Measurements from ENCODE around the gene KEAP1.

KEAP1 gene

DNA sequence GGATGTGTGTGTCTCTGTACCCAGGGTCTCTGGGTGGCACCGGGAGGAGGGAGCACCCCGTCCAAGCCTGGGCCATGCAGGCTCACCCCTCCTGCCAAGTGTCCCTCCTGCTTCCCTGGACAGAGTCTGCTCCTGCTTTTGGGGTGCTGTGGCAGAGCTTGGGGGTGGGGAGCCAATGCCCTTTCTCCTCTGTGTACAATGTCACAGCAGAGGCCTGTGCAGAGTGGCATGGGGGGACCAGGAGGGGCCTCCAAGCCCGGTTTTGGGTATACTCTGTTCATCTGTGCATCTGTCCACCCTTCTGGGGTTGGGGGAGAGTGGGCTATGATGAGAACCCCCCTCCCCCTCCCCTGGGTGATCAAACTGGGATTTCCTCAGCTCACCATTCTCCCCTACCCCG, 49.3 kb downstream of the KEAP1 start:
- Histone ChIP-seq H3K27ac (replicated peaks) (no peak overlapping the region), H3K27me3 (ENCODE audit: insufficient read depth, poor library complexity, severe bottlenecking) (peaks cover 11% of the 10 kb centered on the region), H3K4me3 (replicated peaks; ENCODE audit: insufficient read depth, low read length) (no peak overlapping the region)
- no peak for DNase-seq (ENCODE audit: low read depth in 1 of 2, low spot score in 1 of 2)
- TF ChIP-seq GABPA (IDR thresholded peaks at IDR 0.05; ENCODE audit: low read depth) (no peak), SPI1 (IDR thresholded peaks at IDR 0.05; ENCODE audit: borderline replicate concordance, low read depth) (no peak), POLR2AphosphoS5 (IDR thresholded peaks at IDR 0.05; ENCODE audit: low read depth) (no peak), REST (IDR thresholded peaks at IDR 0.05; ENCODE audit: insufficient replicate concordance, low read depth) (no peak)
- TF ChIP-seq, protein P1, sequence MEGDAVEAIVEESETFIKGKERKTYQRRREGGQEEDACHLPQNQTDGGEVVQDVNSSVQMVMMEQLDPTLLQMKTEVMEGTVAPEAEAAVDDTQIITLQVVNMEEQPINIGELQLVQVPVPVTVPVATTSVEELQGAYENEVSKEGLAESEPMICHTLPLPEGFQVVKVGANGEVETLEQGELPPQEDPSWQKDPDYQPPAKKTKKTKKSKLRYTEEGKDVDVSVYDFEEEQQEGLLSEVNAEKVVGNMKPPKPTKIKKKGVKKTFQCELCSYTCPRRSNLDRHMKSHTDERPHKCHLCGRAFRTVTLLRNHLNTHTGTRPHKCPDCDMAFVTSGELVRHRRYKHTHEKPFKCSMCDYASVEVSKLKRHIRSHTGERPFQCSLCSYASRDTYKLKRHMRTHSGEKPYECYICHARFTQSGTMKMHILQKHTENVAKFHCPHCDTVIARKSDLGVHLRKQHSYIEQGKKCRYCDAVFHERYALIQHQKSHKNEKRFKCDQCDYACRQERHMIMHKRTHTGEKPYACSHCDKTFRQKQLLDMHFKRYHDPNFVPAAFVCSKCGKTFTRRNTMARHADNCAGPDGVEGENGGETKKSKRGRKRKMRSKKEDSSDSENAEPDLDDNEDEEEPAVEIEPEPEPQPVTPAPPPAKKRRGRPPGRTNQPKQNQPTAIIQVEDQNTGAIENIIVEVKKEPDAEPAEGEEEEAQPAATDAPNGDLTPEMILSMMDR (IDR thresholded peaks at IDR 0.05; ENCODE audit: insufficient read depth, low read length) = no peak

- TF ChIP-seq POLR2AphosphoS5 (IDR thresholded peaks at IDR 0.05; ENCODE audit: low read depth) = no peak
- peaks cover 11% of the 10 kb centered on the region for H3K27me3 ChIP-seq (ENCODE audit: insufficient read depth, poor library complexity, severe bottlenecking)
- DNase-seq (ENCODE audit: low read depth in 1 of 2, low spot score in 1 of 2) = no peak
- no peak overlapping the region for H3K4me3 ChIP-seq (replicated peaks; ENCODE audit: insufficient read depth, low read length)
- no peak overlapping the region for H3K27ac ChIP-seq (replicated peaks)
These were observed 50.2 kb downstream of the KEAP1 start for GRCh38 chr19:10452726-10453618.

DNA sequence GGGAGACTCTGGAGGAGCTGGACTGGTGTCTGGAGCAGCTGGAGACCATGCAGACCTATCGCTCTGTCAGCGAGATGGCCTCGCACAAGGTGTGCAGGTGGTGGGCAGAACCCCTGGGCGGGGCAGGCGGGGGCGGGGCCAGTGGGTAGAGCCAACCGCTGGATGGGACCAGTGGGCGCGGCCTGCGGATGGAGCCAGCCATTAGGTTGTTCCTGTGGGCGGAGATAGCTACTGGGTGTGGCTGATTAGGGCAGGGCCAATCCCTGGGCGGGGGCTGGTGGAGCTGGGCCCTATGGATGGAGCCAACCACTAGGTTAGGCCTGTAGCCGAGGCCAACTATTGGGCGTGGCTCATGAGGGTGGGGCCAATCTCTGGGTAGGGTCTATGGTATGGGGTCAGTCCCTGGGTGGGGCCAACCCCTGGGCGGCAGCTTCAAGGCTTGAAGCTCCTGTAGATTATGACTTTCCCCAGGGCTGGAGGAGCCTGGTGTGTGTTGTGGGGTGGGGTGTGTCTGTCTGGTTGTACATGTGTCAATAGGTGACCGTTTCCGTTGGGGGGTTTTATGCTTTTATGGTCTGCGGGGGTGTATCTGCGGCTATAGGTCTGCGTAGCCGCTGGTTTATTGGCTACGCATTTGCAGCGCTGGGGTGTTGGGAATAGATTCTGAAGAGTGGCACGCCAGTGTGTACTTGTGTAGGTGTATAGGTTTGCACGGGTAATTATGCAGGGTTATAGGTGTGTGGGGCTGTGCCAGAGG, 52.1 kb downstream of the KEAP1 start:
- H3K27me3 ChIP-seq (ENCODE audit: insufficient read depth, poor library complexity, severe bottlenecking) = peaks cover 11% of the 10 kb centered on the region
- H3K4me3 ChIP-seq (replicated peaks; ENCODE audit: insufficient read depth, low read length) = no peak overlapping the region
- TF ChIP-seq GABPA (IDR thresholded peaks at IDR 0.05; ENCODE audit: low read depth) (no peak), POLR2AphosphoS5 (IDR thresholded peaks at IDR 0.05; ENCODE audit: low read depth) (no peak)
- TF ChIP-seq, protein P1 (IDR thresholded peaks at IDR 0.05; ENCODE audit: insufficient read depth, low read length) = no peak
- DNase-seq (ENCODE audit: low read depth in 1 of 2, low spot score in 1 of 2) = no peak
- no peak overlapping the region for H3K27ac ChIP-seq (replicated peaks)

DNA sequence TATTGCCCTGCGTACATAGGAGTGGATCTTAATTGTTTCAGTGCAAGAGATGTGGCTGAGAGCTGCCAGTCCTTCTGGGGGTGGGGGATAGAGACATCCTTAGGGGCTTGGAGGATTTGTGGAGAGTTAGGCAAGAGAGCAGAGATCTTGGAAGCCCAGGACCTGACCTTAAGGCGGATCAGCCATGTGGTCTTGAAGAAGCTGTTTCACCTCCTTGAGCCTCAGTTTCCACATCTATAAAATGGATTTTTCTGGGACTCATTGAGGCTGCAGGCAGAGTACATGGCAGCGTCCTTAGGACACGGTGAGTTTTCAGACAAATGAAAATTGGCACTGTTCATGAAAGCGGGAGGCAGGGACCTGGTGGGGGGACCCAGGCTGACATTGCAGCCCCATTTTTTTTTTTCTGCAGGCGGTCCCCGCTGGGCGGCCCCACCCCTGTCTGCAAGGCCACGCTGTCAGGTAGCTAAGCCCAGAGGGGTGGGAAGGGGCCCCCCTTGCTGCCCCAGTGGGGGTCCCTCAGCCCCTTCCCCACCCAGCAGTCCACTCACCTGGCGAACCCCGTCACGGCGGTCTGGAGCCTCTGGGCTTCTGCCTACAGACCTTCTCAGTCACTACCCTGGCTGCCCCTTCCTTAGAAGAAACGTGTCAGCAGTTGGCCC, 52.8 kb downstream of the KEAP1 start:
- TF ChIP-seq, protein P1 (IDR thresholded peaks at IDR 0.05; ENCODE audit: insufficient read depth, low read length) = no peak
- TF ChIP-seq REST (IDR thresholded peaks at IDR 0.05; ENCODE audit: insufficient replicate concordance, low read depth) = no peak
- TF ChIP-seq SPI1 (IDR thresholded peaks at IDR 0.05; ENCODE audit: borderline replicate concordance, low read depth) = no peak
- no peak for TF ChIP-seq GABPA (IDR thresholded peaks at IDR 0.05; ENCODE audit: low read depth)
- TF ChIP-seq POLR2AphosphoS5 (IDR thresholded peaks at IDR 0.05; ENCODE audit: low read depth) = no peak
- Histone ChIP-seq H3K27me3 (ENCODE audit: insufficient read depth, poor library complexity, severe bottlenecking) (peaks cover 11% of the 10 kb centered on the region), H3K4me3 (replicated peaks; ENCODE audit: insufficient read depth, low read length) (no peak overlapping the region), H3K27ac (replicated peaks) (no peak overlapping the region)
- DNase-seq (ENCODE audit: low read depth in 1 of 2, low spot score in 1 of 2) = no peak

All from HL-60 (cell line).